Measurements from ENCODE around the gene LRRK1.

Gene LRRK1

GRCh38 chr15:101022306-101022705 is 103.1 kb downstream of the LRRK1 start:
- in situ Hi-C loops (cut with MboI; ENCODE audit: low sequenced_read_pairs, unreplicated experiment), result loop anchor here (25.0 kb wide), 2 partner anchors 385 to 685 kb away; partner anchors contain the start of gene ADAMTS17
- no peak for TF ChIP-seq CTCF (IDR thresholded peaks at IDR 0.05; ENCODE audit: borderline replicate concordance, control extremely low read depth, extremely low read depth, insufficient read depth, missing control alignments)

GRCh38 chr15:101022876-101023275 is 103.7 kb downstream of the LRRK1 start:
- in situ Hi-C loops (cut with MboI; ENCODE audit: low sequenced_read_pairs, unreplicated experiment), result loop anchor here (25.0 kb wide), 2 partner anchors 386 to 686 kb away; partner anchors contain the start of gene ADAMTS17

More at GRCh38 chr15:101022306-101022705, 103.1 kb downstream of the LRRK1 start:
- no peak for DNase-seq (ENCODE audit: low spot score)

GRCh38 chr15:101023501-101024072 is 104.4 kb downstream of the LRRK1 start:
- no peak for TF ChIP-seq CTCF (IDR thresholded peaks at IDR 0.05; ENCODE audit: borderline replicate concordance, control extremely low read depth, extremely low read depth, insufficient read depth, missing control alignments)
- in situ Hi-C loops (cut with MboI; ENCODE audit: low sequenced_read_pairs, unreplicated experiment), result loop anchor here (25.0 kb wide), 2 partner anchors 386 to 686 kb away; partner anchors contain the start of gene ADAMTS17
- no peak for DNase-seq (ENCODE audit: low spot score)

More at GRCh38 chr15:101022876-101023275, 103.7 kb downstream of the LRRK1 start:
- TF ChIP-seq CTCF (IDR thresholded peaks at IDR 0.05; ENCODE audit: borderline replicate concordance, control extremely low read depth, extremely low read depth, insufficient read depth, missing control alignments), result no peak
- no peak for DNase-seq (ENCODE audit: low spot score)

GRCh38 chr15:101024073-101024695 is 105.0 kb downstream of the LRRK1 start:
- no peak for TF ChIP-seq CTCF (IDR thresholded peaks at IDR 0.05; ENCODE audit: borderline replicate concordance, control extremely low read depth, extremely low read depth, insufficient read depth, missing control alignments)
- in situ Hi-C loops (cut with MboI; ENCODE audit: low sequenced_read_pairs, unreplicated experiment), result loop anchor here (25.0 kb wide), 2 partner anchors 387 to 687 kb away; partner anchors contain the start of gene ADAMTS17
- DNase-seq (ENCODE audit: low spot score), result no peak

GRCh38 chr15:101024706-101025500 is 105.7 kb downstream of the LRRK1 start:
- in situ Hi-C loops (cut with MboI; ENCODE audit: low sequenced_read_pairs, unreplicated experiment), result loop anchor here (25.0 kb wide), 2 partner anchors 388 to 688 kb away; partner anchors contain the start of gene ADAMTS17
- no peak for DNase-seq (ENCODE audit: low spot score)
- no peak for TF ChIP-seq CTCF (IDR thresholded peaks at IDR 0.05; ENCODE audit: borderline replicate concordance, control extremely low read depth, extremely low read depth, insufficient read depth, missing control alignments)

GRCh38 chr15:101025501-101025885 is 106.3 kb downstream of the LRRK1 start:
- DNase-seq (ENCODE audit: low spot score), result no peak
- in situ Hi-C loops (cut with MboI; ENCODE audit: low sequenced_read_pairs, unreplicated experiment), result no loop called here
- no peak for TF ChIP-seq CTCF (IDR thresholded peaks at IDR 0.05; ENCODE audit: borderline replicate concordance, control extremely low read depth, extremely low read depth, insufficient read depth, missing control alignments)

Measured in GM13976 (cell line).